HCT116 (cell line): ENCODE data around the gene ACBD4. TPM values are rescaled to one million over a fixed set of nuclear protein-coding genes. Genes with fewer than 3 reads are reported as not detected.

ENCODE experiments used
- ATAC-seq: fragments of 200-7000 bp; cut with Tn5 transposase; 2 replicates; pipeline ENCODE4 v1.9.1; 2020; ENCODE audit warnings: mild to moderate bottlenecking, moderate library complexity
- BruUV-seq: library from RNA; stranded (reverse); fragments of 400-500 nt; replicated peaks from 2 replicates; lab custom pipeline; 2021; lab: Mats Ljungman, UMichigan
- CTCF ChIA-PET: fragments of 300-600 bp; sonication (Branson Sonifier 250); formaldehyde crosslinking; loops from one replicate; lab custom pipeline; 2021; ENCODE audit warnings: antibody characterized with exemption; lab: Charles Lee
- POLR2A ChIA-PET: fragments of 300-600, 350-600 bp; sonication (Branson Sonifier 250); formaldehyde crosslinking; loops from one replicate; lab custom pipeline; 2021; ENCODE audit warnings: antibody characterized with exemption; lab: Charles Lee
- RAD21 ChIA-PET, 2 experiments: fragments of 300-600 bp; sonication (Branson Sonifier 250); formaldehyde crosslinking; loops; one replicate each; lab custom pipeline; 2023; ENCODE audit warnings: low total read pairs in 2 of 2; ENCODE audit not compliant: uncharacterized antibody in 2 of 2, unreplicated experiment in 2 of 2, low non-redundant PET in 1 of 2; lab: Charles Lee
- DNase-seq: peaks from one replicate; pipeline ENCODE4 v3.0.0-alpha.2; 2010; ENCODE audit warnings: low read depth, low spot score
- H2AFZ ChIP-seq: fragments of 200-600 bp; shearing (Covaris generic), sonication (generic); 2 replicates; pipeline ENCODE4 v1.6.1; 2017; ENCODE audit warnings: low read depth, mixed run types, mixed read lengths, antibody characterized with exemption, low read length; ENCODE audit not compliant: poor library complexity, severe bottlenecking
- H3K27ac ChIP-seq: 2 replicates; pipeline ENCODE4 v1.5.1; 2012; ENCODE audit warnings: low read depth, low read length
- H3K27me3 ChIP-seq: fragments of 200-600 bp; sonication (generic); 2 replicates; pipeline ENCODE4 v1.6.1; 2016; ENCODE audit warnings: mixed run types, low read length, mixed read lengths; ENCODE audit not compliant: insufficient read depth
- H3K36me3 ChIP-seq, 2 experiments: fragments of 200-500 bp in 1 of 2; fragments of 200-600 bp in 1 of 2; sonication (Bioruptor generic) in 1 of 2; sonication (generic) in 1 of 2; 2 replicates each; pipeline versions ENCODE4 v1.5.1 to v1.6.1; 2014 to 2016; ENCODE audit warnings: low read length in 2 of 2, inconsistent platforms in 1 of 2, mixed read lengths in 1 of 2, mixed run types in 1 of 2; ENCODE audit not compliant: insufficient read depth in 2 of 2, control insufficient read depth in 1 of 2
- H3K4me1 ChIP-seq, 2 experiments: fragments of 200-600 bp in 1 of 2; sonication (generic) in 1 of 2; 2 replicates each; pipeline versions ENCODE4 v1.5.1 to v1.6.1; 2012 to 2017; ENCODE audit warnings: low read length in 2 of 2, inconsistent platforms in 1 of 2, mild to moderate bottlenecking in 1 of 2, mixed read lengths in 1 of 2, mixed run types in 1 of 2, moderate library complexity in 1 of 2; ENCODE audit not compliant: insufficient read depth in 2 of 2, control insufficient read depth in 1 of 2
- H3K4me2 ChIP-seq: fragments of 200-600 bp; sonication (generic); 2 replicates; pipeline ENCODE4 v1.6.1; 2017; ENCODE audit warnings: mixed run types, low read length, mixed read lengths
- H3K4me3 ChIP-seq, 2 experiments: fragments of 200-600 bp in 1 of 2; sonication (generic) in 1 of 2; replicated peaks in 1 of 2; 2 replicates each; pipeline ENCODE4 v1.5.1; 2011 to 2016; ENCODE audit warnings: low read length in 2 of 2, control low read depth in 1 of 2, low read depth in 1 of 2, mild to moderate bottlenecking in 1 of 2, mixed read lengths in 1 of 2, mixed run types in 1 of 2
- H3K79me2 ChIP-seq: fragments of 200-600 bp; sonication (generic); 2 replicates; pipeline ENCODE4 v1.6.1; 2017; ENCODE audit warnings: mild to moderate bottlenecking, mixed run types, low read length, moderate library complexity, mixed read lengths; ENCODE audit not compliant: insufficient read depth
- H3K9ac ChIP-seq: fragments of 200-600 bp; sonication (generic); 2 replicates; pipeline ENCODE4 v1.6.1; 2016; ENCODE audit warnings: low read length, mixed read lengths
- H3K9me2 ChIP-seq: fragments of 200-600 bp; sonication (generic), shearing (Covaris generic); 2 replicates; pipeline ENCODE4 v1.6.1; 2017; ENCODE audit warnings: mixed run types, mild to moderate bottlenecking, moderate library complexity; ENCODE audit not compliant: insufficient read depth
- H3K9me3 ChIP-seq, 2 experiments: fragments of 200-500 bp in 1 of 2; fragments of 200-600 bp in 1 of 2; sonication (Bioruptor generic) in 1 of 2; sonication (generic) in 1 of 2; 2 replicates each; pipeline ENCODE4 v1.6.1; 2014 to 2017; ENCODE audit warnings: low read length in 2 of 2, mixed read lengths in 2 of 2, inconsistent platforms in 1 of 2, low read depth in 1 of 2, mild to moderate bottlenecking in 1 of 2, mixed run types in 1 of 2, moderate library complexity in 1 of 2; ENCODE audit not compliant: control insufficient read depth in 1 of 2, insufficient read depth in 1 of 2
- H4K20me1 ChIP-seq: fragments of 200-600 bp; sonication (generic), shearing (Covaris generic); 2 replicates; pipeline ENCODE4 v1.6.1; 2017; ENCODE audit warnings: mixed run types, mild to moderate bottlenecking, moderate library complexity; ENCODE audit not compliant: insufficient read depth
- ATF3 ChIP-seq: IDR thresholded peaks from 2 replicates; pipeline ENCODE4 v1.6.1; 2012
- CBX3 ChIP-seq: IDR thresholded peaks from 2 replicates; pipeline ENCODE4 v1.6.1; 2012; ENCODE audit warnings: low read depth
- EGR1 ChIP-seq: IDR thresholded peaks from 2 replicates; pipeline ENCODE4 v1.6.1; 2012; ENCODE audit warnings: low read depth
- EZH2phosphoT487 ChIP-seq: fragments of 200-600 bp; IDR thresholded peaks from 2 replicates; pipeline ENCODE4 v1.6.1; 2018; ENCODE audit warnings: antibody characterized with exemption, borderline replicate concordance
- POLR2A ChIP-seq: IDR thresholded peaks from 2 replicates; pipeline ENCODE4 v1.7.0; 2011; ENCODE audit warnings: borderline replicate concordance; ENCODE audit not compliant: insufficient read depth, insufficient read length; ENCODE audit errors: extremely low read depth
- POLR2AphosphoS5 ChIP-seq: IDR thresholded peaks from 2 replicates; pipeline ENCODE4 v1.6.1; 2011; ENCODE audit warnings: mild to moderate bottlenecking, low read depth, low read length, moderate library complexity
- RAD21 ChIP-seq: IDR thresholded peaks from 2 replicates; pipeline ENCODE4 v1.6.1; 2012; ENCODE audit warnings: low read depth, mild to moderate bottlenecking
- REST ChIP-seq: IDR thresholded peaks from 2 replicates; pipeline ENCODE4 v1.6.1; 2012; ENCODE audit warnings: low read depth
- SIN3A ChIP-seq: IDR thresholded peaks from 2 replicates; pipeline ENCODE4 v1.6.1; 2012; ENCODE audit warnings: low read depth
- SP1 ChIP-seq: IDR thresholded peaks from 2 replicates; pipeline ENCODE4 v1.6.1; 2012; ENCODE audit warnings: low read depth
- intact Hi-C: fragments of 100-400 bp; cut with micrococcal nuclease; formaldehyde crosslinking; loops from 2 replicates; pipeline ENCODE4 v1.10.0; 2022
- total RNA-seq: library from RNA; stranded (reverse); gene quantifications from one replicate; pipeline ENCODE4 v1.2.1, GENCODE V29; 2021; ENCODE audit not compliant: unreplicated experiment

ACBD4 gene
- total RNA-seq, 1 experiment from 2014 or later, result 13.6 TPM

GRCh38 chr17:45116434-45117016, 19.0 kb upstream of the ACBD4 start:
- Histone ChIP-seq H3K4me2 (no peak overlapping the region), H3K9me2 (no peaks in the 10 kb centered on the region), H3K27me3 (no peaks in the 10 kb centered on the region), H3K9me3 (no peaks in the 10 kb centered on the region), H3K4me1 (peaks cover 0 to 3% of the 10 kb centered on the region in 2 experiments; a peak in 3 of 4 replicates), H3K27ac (no peak overlapping the region), H2AFZ (no peak overlapping the region), H4K20me1 (no peaks in the 10 kb centered on the region), H3K9ac (no peak overlapping the region), H3K79me2 (peaks cover 2% of the 10 kb centered on the region; the same call in 1 of the 2 replicates), H3K36me3 (peaks cover 2 to 11% of the 10 kb centered on the region in 2 experiments; a peak in 3 of 4 replicates), H3K4me3 (no peak overlapping the region)
- BruUV-seq, result no TSS peak
- TF ChIP-seq SIN3A, result no peak
- TF ChIP-seq EZH2phosphoT487, result no peak
- no peak for TF ChIP-seq ATF3
- no peak for TF ChIP-seq EGR1
- TF ChIP-seq POLR2AphosphoS5, result no peak
- TF ChIP-seq RAD21, result no peak
- TF ChIP-seq CBX3, result no peak
- TF ChIP-seq REST, result no peak
- no peak for TF ChIP-seq SP1
- TF ChIP-seq POLR2A, result no peak
- DNase-seq, result no peak
- no peak for ATAC-seq
- CTCF ChIA-PET, result no interaction called here
- RAD21 ChIA-PET, result no interaction called here
- intact Hi-C loops, result no loop called here
- POLR2A ChIA-PET, result no interaction called here
